Measurements from ENCODE around the gene CCL26.

DNA sequence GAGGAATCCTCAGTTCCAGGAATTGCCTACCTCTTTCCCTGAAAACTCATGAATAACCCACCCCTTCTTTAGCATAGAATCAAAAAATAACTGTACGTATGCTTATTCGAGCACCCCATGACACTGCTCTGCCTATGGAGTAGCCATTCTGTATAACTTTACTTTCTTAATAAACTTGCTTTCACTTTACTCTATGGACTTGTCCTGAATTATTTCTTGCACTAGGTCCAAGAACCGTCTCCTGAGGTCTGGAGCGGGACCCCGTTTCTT lies 30.5 kb upstream of the CCL26 start:
- no peak for TF ChIP-seq POLR2A (IDR thresholded peaks at IDR 0.05; ENCODE audit: low read depth, low read length)
- no peak for TF ChIP-seq POLR2AphosphoS5 (IDR thresholded peaks at IDR 0.05; ENCODE audit: insufficient read depth, low read depth, low read length)
- TF ChIP-seq, protein P1, sequence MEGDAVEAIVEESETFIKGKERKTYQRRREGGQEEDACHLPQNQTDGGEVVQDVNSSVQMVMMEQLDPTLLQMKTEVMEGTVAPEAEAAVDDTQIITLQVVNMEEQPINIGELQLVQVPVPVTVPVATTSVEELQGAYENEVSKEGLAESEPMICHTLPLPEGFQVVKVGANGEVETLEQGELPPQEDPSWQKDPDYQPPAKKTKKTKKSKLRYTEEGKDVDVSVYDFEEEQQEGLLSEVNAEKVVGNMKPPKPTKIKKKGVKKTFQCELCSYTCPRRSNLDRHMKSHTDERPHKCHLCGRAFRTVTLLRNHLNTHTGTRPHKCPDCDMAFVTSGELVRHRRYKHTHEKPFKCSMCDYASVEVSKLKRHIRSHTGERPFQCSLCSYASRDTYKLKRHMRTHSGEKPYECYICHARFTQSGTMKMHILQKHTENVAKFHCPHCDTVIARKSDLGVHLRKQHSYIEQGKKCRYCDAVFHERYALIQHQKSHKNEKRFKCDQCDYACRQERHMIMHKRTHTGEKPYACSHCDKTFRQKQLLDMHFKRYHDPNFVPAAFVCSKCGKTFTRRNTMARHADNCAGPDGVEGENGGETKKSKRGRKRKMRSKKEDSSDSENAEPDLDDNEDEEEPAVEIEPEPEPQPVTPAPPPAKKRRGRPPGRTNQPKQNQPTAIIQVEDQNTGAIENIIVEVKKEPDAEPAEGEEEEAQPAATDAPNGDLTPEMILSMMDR (IDR thresholded peaks at IDR 0.05; ENCODE audit: extremely low read depth in 1 of 2, insufficient read depth in 1 of 2, low read depth in 1 of 2, low read length in 2 of 2), result no peak
- TF ChIP-seq, protein P2, sequence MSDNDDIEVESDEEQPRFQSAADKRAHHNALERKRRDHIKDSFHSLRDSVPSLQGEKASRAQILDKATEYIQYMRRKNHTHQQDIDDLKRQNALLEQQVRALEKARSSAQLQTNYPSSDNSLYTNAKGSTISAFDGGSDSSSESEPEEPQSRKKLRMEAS (IDR thresholded peaks at IDR 0.05; ENCODE audit: insufficient read depth, insufficient read length), result no peak
- TF ChIP-seq EZH2 (IDR thresholded peaks at IDR 0.05; ENCODE audit: borderline replicate concordance, low read depth, low read length, severe bottlenecking), result no peak

Data from endothelial cell of umbilical vein (primary cell).